ENCODE data around the gene OTUB1. TPM values are rescaled to one million over a fixed set of nuclear protein-coding genes. Genes with fewer than 3 reads are reported as not detected.
A peak's percentile ranks its signal among the peaks of the same experiment; 100 is the strongest.

The OTUB1 gene
- total and polyA plus RNA-seq, 9 of the 15 experiments (the other 6 are each of a cell fraction or from before 2014, with no cell fraction given) = 29.5 to 134 (median 66.1) TPM

DNA sequence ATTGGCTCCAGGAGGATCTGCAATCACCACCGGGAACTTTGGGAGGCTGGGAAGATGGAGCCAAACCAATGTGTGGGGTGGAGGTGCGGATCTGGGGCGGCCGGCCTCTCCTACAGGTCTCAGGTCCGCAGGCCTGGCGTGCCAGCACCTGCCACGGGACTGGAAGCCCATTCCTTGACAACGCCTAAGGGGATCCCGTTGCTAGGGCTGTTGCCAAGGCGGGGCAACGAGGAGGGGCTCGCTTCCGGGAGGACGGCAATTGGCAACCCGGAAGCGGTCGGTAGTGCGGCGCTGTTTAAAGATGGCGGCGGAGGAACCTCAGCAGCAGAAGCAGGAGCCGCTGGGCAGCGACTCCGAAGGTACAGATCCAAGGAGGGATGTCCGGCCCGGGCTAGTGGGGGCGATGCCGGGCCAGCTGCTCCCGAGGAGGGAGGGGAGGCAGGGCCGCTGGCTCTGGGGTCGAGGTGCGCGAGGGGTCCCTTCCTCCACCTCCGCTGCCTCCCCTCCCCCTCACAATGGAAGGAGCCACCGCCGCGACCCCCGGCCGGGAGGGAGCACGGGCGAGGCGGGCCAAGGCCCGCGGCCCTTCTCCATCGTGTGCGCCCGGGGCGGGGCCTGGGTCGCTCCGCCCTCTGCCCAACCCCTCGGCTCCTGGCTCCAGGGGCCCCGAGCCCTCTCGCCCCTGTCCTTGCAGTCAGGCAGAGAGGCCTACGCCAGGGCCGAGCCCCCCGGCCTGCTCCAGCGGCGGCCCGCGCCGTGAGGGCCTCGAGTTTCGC lies at the start of gene OTUB1 (continued):
- TF ChIP-seq, protein P1, sequence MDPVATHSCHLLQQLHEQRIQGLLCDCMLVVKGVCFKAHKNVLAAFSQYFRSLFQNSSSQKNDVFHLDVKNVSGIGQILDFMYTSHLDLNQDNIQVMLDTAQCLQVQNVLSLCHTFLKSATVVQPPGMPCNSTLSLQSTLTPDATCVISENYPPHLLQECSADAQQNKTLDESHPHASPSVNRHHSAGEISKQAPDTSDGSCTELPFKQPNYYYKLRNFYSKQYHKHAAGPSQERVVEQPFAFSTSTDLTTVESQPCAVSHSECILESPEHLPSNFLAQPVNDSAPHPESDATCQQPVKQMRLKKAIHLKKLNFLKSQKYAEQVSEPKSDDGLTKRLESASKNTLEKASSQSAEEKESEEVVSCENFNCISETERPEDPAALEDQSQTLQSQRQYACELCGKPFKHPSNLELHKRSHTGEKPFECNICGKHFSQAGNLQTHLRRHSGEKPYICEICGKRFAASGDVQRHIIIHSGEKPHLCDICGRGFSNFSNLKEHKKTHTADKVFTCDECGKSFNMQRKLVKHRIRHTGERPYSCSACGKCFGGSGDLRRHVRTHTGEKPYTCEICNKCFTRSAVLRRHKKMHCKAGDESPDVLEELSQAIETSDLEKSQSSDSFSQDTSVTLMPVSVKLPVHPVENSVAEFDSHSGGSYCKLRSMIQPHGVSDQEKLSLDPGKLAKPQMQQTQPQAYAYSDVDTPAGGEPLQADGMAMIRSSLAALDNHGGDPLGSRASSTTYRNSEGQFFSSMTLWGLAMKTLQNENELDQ (CRISPR knock-in tag; IDR thresholded peaks at IDR 0.05; ENCODE audit: borderline replicate concordance) = no peak; the same call in 1 of the 2 replicates
- no peak for TF ChIP-seq PRMT5 (CRISPR knock-in tag; IDR thresholded peaks at IDR 0.05)
- TF ChIP-seq CBFB (CRISPR knock-in tag; IDR thresholded peaks at IDR 0.05) = no peak
- TF ChIP-seq, protein P2, sequence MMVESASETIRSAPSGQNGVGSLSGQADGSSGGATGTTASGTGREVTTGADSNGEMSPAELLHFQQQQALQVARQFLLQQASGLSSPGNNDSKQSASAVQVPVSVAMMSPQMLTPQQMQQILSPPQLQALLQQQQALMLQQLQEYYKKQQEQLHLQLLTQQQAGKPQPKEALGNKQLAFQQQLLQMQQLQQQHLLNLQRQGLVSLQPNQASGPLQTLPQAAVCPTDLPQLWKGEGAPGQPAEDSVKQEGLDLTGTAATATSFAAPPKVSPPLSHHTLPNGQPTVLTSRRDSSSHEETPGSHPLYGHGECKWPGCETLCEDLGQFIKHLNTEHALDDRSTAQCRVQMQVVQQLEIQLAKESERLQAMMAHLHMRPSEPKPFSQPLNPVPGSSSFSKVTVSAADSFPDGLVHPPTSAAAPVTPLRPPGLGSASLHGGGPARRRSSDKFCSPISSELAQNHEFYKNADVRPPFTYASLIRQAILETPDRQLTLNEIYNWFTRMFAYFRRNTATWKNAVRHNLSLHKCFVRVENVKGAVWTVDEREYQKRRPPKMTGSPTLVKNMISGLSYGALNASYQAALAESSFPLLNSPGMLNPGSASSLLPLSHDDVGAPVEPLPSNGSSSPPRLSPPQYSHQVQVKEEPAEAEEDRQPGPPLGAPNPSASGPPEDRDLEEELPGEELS (CRISPR knock-in tag; IDR thresholded peaks at IDR 0.05; ENCODE audit: borderline replicate concordance) = no peak
- no peak for TF ChIP-seq SPI1 (IDR thresholded peaks at IDR 0.05; ENCODE audit: borderline replicate concordance, low read depth, low read length)
- TF ChIP-seq ZNF830 (CRISPR knock-in tag; IDR thresholded peaks at IDR 0.05) = no peak
- TF ChIP-seq MAFK (IDR thresholded peaks at IDR 0.05; ENCODE audit: low read length) = no peak
- TF ChIP-seq TCF7L2 (IDR thresholded peaks at IDR 0.05; ENCODE audit: low read depth, low read length) = no peak
- TF ChIP-seq TCFL5 (CRISPR knock-in tag; conservative IDR thresholded peaks at IDR 0.05) = no peak
- no peak for TF ChIP-seq ZNF134 (CRISPR knock-in tag; conservative IDR thresholded peaks at IDR 0.05)
- no peak for TF ChIP-seq PATZ1 (CRISPR knock-in tag; IDR thresholded peaks at IDR 0.05; ENCODE audit: borderline replicate concordance)
- TF ChIP-seq RBM15 (IDR thresholded peaks at IDR 0.05; ENCODE audit: insufficient read depth, low read length) = no peak
- no peak for TF ChIP-seq COPS2 (conservative IDR thresholded peaks at IDR 0.05)
- no peak for TF ChIP-seq ZBTB7A (IDR thresholded peaks at IDR 0.05; ENCODE audit: borderline replicate concordance, control insufficient read depth, low read depth, low read length)
- no peak for TF ChIP-seq BACH1 (tag; IDR thresholded peaks at IDR 0.05)
- TF ChIP-seq NR3C1 (CRISPR knock-in tag; IDR thresholded peaks at IDR 0.05) = no peak
- TF ChIP-seq ZNF165 (CRISPR knock-in tag; IDR thresholded peaks at IDR 0.05; ENCODE audit: borderline replicate concordance) = no peak
- TF ChIP-seq MAZ (CRISPR knock-in tag; conservative IDR thresholded peaks at IDR 0.05 in 1 of 2, IDR thresholded peaks at IDR 0.05 in 1 of 2) = peak; percentile 91 to 95
- no peak for TF ChIP-seq SMAD2 (IDR thresholded peaks at IDR 0.05; ENCODE audit: low read depth, low read length)
- TF ChIP-seq CBX3 (IDR thresholded peaks at IDR 0.05; ENCODE audit: borderline replicate concordance in 1 of 2, low read length in 2 of 2) = no peak
- TF ChIP-seq ZNF175 (CRISPR knock-in tag; IDR thresholded peaks at IDR 0.05; ENCODE audit: low read depth) = no peak
- TF ChIP-seq ESRRB (CRISPR knock-in tag; IDR thresholded peaks at IDR 0.05; ENCODE audit: borderline replicate concordance) = no peak
- TF ChIP-seq ZNF282 (CRISPR knock-in tag; IDR thresholded peaks at IDR 0.05) = peak; percentile 29; the same call in 1 of the 2 replicates

Data from K562 (cell line).